ACHN (cell line): Measurements from ENCODE around the gene LEPROT.

Source experiments
- DNase-seq: peaks from one replicate; pipeline ENCODE4 v3.0.0-alpha.2; 2015
- in situ Hi-C: cut with HindIII; loops from 2 replicates; pipeline ENCODE4 v1.10.0; 2017; ENCODE audit warnings: low sequenced_read_pairs, low pct_ligation_motif_present, low pct_unique_long_range_greater_than_20kb

The LEPROT gene

GRCh38 chr1:65409314-65409713 is 11.2 kb upstream of the LEPROT start:
- in situ Hi-C loops, result no loop called here
- DNase-seq, result no peak

- in situ Hi-C loops, result no loop called here
- DNase-seq, result no peak
Measured at GRCh38 chr1:65409816-65410326, 10.6 kb upstream of the LEPROT start.

GRCh38 chr1:65412256-65412983 is 8.0 kb upstream of the LEPROT start:
- DNase-seq, result no peak
- in situ Hi-C loops, result no loop called here

GRCh38 chr1:65412984-65413375 is 7.5 kb upstream of the LEPROT start:
- peak; percentile 48 for DNase-seq
- in situ Hi-C loops, result no loop called here

- no peak for DNase-seq
- in situ Hi-C loops, result no loop called here
Measured at GRCh38 chr1:65414538-65414937, 5.9 kb upstream of the LEPROT start.

GRCh38 chr1:65416767-65417166 is 3.7 kb upstream of the LEPROT start:
- DNase-seq, result no peak
- in situ Hi-C loops, result no loop called here

- in situ Hi-C loops, result no loop called here
- DNase-seq, result no peak
Measured at GRCh38 chr1:65417729-65418128, 2.7 kb upstream of the LEPROT start.

GRCh38 chr1:65418522-65419185 is 1.8 kb upstream of the LEPROT start:
- DNase-seq, result no peak
- in situ Hi-C loops, result no loop called here

- in situ Hi-C loops, result no loop called here
- peak; percentile 95 for DNase-seq
Measured at GRCh38 chr1:65419681-65420589, 533 bp upstream of the LEPROT start.

GRCh38 chr1:65421351-65422025 is 1.0 kb downstream of the LEPROT start:
- in situ Hi-C loops, result no loop called here
- DNase-seq, result no peak

- in situ Hi-C loops, result no loop called here
- peak; percentile 76 for DNase-seq
Measured at GRCh38 chr1:65422241-65423203, 2.1 kb downstream of the LEPROT start.

GRCh38 chr1:65423884-65424572 is 3.6 kb downstream of the LEPROT start:
- peak; percentile 89 for DNase-seq
- in situ Hi-C loops, result no loop called here

GRCh38 chr1:65424573-65424889 is 4.1 kb downstream of the LEPROT start:
- DNase-seq, result no peak
- in situ Hi-C loops, result no loop called here

GRCh38 chr1:65425006-65425405 is 4.5 kb downstream of the LEPROT start:
- DNase-seq, result no peak
- in situ Hi-C loops, result no loop called here

- in situ Hi-C loops, result no loop called here
- peak; percentile 92 for DNase-seq
Measured at GRCh38 chr1:65425697-65426096, 5.2 kb downstream of the LEPROT start.

GRCh38 chr1:65429078-65429477 is 8.6 kb downstream of the LEPROT start:
- in situ Hi-C loops, result no loop called here

GRCh38 chr1:65429806-65430205 is 9.3 kb downstream of the LEPROT start:
- peak; percentile 74 for DNase-seq
- in situ Hi-C loops, result no loop called here

More at GRCh38 chr1:65429078-65429477, 8.6 kb downstream of the LEPROT start:
- DNase-seq, result no peak
